Measurements from ENCODE around the gene ATP2C1.
A peak's percentile ranks its signal among the peaks of the same experiment; 100 is the strongest.
"Not testable (repeated sequence)": the region's sequence is repeated elsewhere in the genome, so short reads cannot be mapped to it uniquely, and the experiment has no call there.

The ATP2C1 gene, protein sequence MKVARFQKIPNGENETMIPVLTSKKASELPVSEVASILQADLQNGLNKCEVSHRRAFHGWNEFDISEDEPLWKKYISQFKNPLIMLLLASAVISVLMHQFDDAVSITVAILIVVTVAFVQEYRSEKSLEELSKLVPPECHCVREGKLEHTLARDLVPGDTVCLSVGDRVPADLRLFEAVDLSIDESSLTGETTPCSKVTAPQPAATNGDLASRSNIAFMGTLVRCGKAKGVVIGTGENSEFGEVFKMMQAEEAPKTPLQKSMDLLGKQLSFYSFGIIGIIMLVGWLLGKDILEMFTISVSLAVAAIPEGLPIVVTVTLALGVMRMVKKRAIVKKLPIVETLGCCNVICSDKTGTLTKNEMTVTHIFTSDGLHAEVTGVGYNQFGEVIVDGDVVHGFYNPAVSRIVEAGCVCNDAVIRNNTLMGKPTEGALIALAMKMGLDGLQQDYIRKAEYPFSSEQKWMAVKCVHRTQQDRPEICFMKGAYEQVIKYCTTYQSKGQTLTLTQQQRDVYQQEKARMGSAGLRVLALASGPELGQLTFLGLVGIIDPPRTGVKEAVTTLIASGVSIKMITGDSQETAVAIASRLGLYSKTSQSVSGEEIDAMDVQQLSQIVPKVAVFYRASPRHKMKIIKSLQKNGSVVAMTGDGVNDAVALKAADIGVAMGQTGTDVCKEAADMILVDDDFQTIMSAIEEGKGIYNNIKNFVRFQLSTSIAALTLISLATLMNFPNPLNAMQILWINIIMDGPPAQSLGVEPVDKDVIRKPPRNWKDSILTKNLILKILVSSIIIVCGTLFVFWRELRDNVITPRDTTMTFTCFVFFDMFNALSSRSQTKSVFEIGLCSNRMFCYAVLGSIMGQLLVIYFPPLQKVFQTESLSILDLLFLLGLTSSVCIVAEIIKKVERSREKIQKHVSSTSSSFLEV

DNA sequence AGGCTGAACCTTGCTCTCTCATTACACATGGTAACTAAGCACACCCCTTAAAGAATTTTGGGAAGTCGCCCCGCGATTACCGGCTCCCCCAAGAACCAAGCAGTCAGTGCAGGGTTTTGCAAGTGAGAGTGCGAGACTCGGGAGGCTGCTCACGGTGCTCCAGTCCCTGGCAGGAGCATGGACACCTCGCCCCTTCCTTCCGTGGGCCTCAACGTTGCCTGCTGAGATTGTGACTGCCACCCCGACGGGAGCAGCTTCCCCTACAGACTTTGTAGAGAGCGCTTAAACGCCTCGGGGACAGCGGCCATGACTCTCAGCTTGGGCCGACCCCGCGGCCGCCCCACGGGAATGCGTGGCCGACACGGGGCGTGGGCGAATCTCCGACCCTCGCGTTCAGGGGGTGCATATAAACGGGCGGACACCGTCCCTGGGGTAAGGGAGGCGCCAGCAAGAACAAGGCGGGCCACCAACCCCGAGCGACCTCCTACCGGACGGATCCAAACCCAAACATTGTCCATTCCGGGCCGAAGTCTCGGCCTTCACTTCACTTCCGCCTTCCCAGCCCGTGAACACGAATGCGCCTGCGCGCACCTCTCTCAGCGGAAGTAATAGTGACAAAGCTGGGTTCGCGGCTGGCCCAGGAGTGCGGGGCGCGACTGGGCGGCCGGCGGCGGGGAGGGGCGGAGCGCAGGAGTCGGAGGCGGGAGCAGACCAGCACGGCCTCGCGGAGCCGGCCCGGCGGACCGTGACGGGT, at the start of gene ATP2C1:
TSS of gene ATP2C1 (plus strand) at position 709 of the 754 bp plus-strand sequence. CDS start 686 bp downstream, outside the sequence.
- DNase-seq = peak; percentile 91

GRCh38 chr3:130844462-130844861, 49.4 kb upstream of the ATP2C1 start:
- no peak for DNase-seq

DNA sequence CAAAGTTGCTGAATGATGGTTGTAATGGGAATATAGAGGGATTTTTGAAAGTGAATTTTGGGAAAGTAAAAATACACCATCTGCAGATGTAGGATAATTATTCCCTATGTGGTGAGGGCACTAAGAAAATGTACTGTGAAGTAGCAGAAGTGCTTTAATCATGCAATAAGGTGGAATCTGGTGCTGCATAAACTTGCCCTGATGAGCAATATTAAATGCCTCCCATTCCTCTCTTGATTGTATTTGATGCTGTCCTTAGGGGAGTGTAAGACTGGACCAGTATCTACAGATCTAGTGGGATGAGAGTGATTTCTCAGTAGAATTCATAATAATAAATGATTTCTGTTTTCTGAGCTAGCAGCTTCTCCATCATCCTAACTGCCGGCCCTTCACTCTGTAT, 47.7 kb upstream of the ATP2C1 start:
- DNase-seq = no peak

GRCh38 chr3:130849091-130849552, 44.8 kb upstream of the ATP2C1 start:
- DNase-seq = peak; percentile 98

DNA sequence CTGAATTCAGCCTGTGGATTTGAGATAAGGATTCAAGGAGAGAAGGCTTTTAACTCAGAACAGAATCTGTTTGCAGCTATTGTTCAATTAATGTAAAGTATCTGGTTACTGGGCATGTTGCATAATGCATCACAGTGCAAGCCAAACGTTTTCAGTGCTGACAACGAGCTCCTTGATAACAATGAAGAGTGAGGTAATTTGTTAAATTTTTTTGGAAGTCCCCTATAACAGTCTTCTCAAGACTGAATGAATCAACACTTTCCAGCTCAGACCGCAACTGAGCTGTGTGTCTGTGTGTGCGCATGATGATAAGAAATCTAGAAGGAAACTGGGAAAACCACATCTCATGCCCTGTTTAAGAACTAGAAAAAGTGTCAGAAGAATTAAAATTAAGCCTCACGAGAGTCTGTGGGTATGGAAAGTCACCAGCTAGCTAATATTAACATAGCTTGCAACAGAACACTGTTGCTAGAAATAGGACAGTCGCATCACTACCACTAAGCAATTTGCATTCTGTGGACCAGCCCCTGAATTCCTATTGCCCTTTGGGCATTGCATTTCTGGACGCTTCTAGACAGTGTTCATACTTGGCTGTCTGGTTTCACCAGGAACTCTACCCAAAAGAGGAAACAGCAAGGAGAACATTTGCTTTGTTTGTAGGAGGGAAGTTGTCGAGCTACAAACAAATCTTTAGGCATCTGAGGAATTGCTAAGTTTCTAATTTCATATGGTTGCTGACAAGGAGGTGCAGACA, 43.7 kb upstream of the ATP2C1 start:
- peak; percentile 80 for DNase-seq

DNA sequence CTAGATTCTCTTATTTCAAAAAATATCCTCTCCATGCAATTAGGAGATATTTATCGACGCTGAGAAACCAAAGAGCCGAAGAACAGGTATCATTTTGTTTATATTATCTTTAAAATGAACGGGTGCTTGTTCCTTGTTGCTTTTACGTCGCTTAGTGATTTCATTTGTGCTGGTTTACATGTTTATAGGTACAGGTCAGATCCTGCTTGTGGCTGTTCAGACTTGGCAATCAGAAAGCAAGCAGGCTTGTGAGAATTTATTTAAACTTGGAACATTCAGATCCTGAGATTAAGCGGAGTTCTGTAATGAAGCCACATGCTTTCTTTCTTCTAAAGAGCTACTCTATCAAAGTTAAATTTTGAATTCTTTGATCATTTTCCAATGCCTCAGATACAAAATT, 43.0 kb upstream of the ATP2C1 start:
- DNase-seq = no peak

- DNase-seq = no peak
These were observed 42.6 kb upstream of the ATP2C1 start for GRCh38 chr3:130851277-130851676.

DNA sequence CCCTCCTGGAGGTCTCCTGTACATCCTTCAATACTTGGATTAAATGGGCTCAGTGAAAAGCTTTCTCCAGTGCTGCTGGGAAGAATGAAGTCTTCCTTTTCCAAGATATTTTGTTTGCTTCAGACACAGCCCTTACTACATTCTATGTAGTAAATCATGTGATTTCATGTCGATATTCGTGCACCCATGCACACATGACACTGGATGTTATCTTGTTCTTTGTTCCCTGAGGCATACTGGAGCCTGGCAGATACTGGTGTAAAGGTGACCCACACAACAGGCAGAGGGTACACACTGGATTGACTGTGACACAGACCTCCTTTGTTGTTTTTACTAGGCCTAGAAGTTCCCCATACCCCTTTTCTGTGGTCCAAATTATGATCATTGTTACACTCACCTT, 40.3 kb upstream of the ATP2C1 start:
- DNase-seq = no peak

GRCh38 chr3:130854208-130854864, 39.5 kb upstream of the ATP2C1 start:
- no peak for DNase-seq

DNA sequence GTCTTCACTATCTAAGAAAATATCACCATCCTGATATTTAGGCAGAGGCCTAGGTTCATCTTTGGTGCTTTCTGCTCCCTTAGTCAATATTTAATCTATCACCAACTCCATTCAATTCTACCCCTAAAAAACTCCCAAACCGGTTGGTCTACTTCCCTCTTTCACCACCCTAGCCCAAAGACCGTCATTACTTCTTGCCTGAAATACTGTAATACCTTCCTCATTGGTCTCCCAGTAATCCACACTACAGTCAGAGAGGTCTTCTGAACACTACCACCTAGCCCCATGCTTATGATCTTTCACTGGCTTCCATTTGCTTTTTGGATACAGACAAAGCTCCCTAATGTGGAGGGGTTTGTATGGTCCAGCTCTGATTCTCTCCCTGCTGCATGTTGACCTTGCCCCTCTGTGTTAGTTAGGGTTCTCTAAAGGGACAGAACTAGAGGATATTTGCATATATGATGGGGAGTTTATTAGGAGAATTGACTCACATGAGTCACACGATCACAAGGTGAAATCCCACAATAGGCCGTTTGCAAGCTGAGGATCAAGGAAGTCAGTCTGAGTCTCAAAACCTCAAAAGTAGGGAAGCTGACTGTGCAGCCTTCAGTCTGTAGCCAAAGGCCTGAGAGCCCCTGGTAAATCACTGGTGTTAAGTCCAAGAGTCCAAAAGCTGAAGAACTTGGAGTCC, 36.4 kb upstream of the ATP2C1 start:
- DNase-seq = no peak

DNA sequence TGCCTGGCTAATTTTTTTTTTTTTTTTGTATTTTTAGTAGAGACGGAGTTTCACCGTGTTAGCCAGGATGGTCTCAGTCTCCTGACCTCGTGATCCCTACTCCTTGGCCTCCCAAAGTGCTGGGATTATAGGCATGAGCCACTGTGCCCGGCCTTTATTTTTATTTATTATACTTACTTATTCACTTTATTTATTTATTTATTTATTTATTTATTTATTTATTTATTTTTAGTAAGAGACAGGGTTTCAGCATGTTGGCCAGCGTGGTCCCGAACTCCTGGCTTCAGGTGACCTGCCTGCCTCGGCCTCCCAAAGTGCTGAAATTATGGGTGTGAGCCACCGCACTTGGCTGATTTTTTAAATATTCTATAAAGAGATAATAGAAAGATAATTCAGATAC, 31.8 kb upstream of the ATP2C1 start:
- DNase-seq = not testable (repeated sequence)

DNA sequence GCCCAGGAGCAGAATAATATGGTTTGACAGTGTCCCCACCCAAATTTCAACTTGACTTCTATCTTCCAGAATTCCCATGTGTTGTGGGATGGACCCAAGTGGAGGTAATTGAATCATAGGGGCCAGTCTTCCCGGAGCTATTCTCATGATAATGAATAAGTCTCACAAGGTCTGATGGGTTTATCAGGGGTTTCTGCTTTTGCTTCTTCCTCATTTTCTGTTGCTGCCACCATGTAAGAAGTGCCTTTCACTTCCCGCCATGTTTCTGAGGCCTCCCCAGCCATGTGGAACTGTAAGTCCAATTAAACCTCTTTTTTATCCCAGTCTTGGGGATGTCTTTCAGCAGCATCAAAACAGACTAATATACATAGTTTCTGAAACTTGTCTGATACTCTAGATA, 28.4 kb upstream of the ATP2C1 start:
- no peak for DNase-seq

GRCh38 chr3:130866327-130866726, 27.6 kb upstream of the ATP2C1 start:
- no peak for DNase-seq

GRCh38 chr3:130870423-130870822, 23.5 kb upstream of the ATP2C1 start:
- no peak for DNase-seq

- no peak for DNase-seq
These were observed 17.3 kb upstream of the ATP2C1 start for GRCh38 chr3:130876594-130876993.

GRCh38 chr3:130878464-130878863, 15.4 kb upstream of the ATP2C1 start:
- no peak for DNase-seq

GRCh38 chr3:130889416-130889946, 4.4 kb upstream of the ATP2C1 start:
- DNase-seq = no peak

DNA sequence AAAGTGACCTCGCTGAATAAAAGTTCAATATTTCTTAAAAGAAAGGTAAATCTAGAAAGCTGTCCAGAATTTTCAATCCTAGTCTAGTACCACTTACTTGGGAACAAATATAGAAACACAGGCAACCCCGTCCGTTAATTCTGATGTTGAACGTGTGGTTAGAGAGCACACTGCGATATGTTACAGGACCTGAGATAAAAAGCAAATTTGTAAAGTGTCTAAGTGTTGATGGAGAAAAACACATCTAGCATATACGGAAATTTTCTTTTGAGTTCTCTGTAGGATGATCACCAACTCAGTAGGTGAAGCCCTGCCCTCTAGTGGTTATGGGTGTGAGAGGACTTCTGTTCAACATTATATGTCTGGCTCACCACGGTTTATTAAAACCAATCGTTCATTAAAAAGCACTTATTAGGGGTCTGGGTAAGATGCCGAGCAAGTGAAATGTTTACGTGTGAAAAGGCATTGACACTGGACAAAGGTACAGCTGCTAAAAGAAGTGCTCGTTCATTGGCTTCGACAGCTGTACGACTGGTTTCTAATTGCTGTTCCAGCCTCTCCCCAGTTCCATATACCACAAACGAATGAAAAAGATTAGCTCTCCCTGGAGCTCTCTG, 1.0 kb upstream of the ATP2C1 start:
- DNase-seq = peak; percentile 59

DNA sequence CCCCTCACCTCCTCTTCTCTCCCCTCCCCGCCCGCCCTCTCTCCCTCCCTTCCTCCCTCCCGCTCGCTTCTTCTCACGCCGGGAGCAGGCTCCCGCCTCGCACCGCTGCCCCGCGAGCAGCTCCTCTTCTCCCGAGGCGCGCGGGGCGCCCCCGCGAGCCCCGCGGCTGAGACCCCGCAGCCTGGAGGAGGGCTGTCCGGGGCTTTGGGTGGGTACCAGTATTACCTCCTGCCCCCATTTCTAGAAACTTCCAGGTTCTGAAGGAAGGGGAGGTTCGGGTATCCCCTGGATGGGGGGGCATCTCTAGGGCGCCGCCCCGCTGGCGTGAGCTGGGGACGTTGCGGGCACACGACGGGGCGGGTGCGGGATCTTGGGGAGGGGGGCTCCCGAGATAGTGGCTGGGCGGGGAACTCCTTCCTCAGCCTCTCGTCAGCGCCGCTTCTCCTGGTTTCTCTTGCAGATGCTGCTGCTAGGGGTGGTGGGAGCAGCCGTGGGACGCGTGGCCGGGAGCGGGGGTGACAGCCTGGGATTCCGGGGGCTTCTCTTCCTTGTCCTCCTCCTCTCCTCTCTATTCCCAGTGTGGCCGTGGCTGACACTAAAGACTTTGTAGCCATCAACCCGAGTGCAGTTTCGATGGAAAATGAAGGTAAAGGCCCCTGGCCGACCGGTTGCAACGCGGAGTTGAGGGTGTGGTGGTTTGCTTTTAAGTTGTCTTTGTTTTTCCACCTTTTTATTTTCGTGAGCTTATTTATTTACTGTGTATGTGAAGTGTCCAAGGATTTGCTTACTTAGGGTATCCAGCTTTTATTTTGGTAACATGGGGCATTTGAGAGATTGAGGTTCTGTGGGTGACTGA, 474 bp downstream of the ATP2C1 start:
- no peak for DNase-seq

GRCh38 chr3:130894986-130895280, 1.0 kb downstream of the ATP2C1 start:
- no peak for DNase-seq
